ENCODE results near the gene LPAR6. TPM values are rescaled to one million over a fixed set of nuclear protein-coding genes. Genes with fewer than 3 reads are reported as not detected.
A peak's percentile ranks its signal among the peaks of the same experiment; 100 is the strongest.

Gene LPAR6
- total and polyA plus RNA-seq, 2 of the 4 experiments (the other 2 are of a cell fraction) = 1.4 to 2.0 TPM

- CTCF ChIA-PET = no interaction called here
- Histone ChIP-seq H3K18ac (ENCODE audit: low read depth, low read length) (no peak overlapping the region), H3K14ac (replicated peaks; ENCODE audit: low read depth, low read length) (no peak overlapping the region), H2AFZ (replicated peaks; ENCODE audit: low read length, poor library complexity) (no peak overlapping the region), H2BK20ac (ENCODE audit: low read depth, low read length) (no peak overlapping the region), H4K91ac (ENCODE audit: insufficient read depth, low read depth, low read length) (no peak overlapping the region), H4K8ac (ENCODE audit: low read depth in 2 of 2, low read length in 2 of 2) (no peak overlapping the region), H3K4me3 (ENCODE audit: insufficient read depth, low read depth, low read length) (no peak overlapping the region), H2BK120ac (ENCODE audit: low read depth, low read length) (no peak overlapping the region), H2AK5ac (ENCODE audit: low read depth, low read length) (no peak overlapping the region), H2BK15ac (ENCODE audit: low read depth, low read length) (no peak overlapping the region), H3K27me3 (ENCODE audit: control insufficient read depth, insufficient read depth, low read length) (no peaks in the 10 kb centered on the region), H3K56ac (ENCODE audit: extremely low read depth, insufficient read depth, low read length) (no peak overlapping the region), H4K20me1 (ENCODE audit: insufficient read depth, low read length) (no peaks in the 10 kb centered on the region), H3K27ac (ENCODE audit: insufficient read depth, low read length) (no peak overlapping the region), H3K23ac (ENCODE audit: low read depth, low read length) (no peak overlapping the region), H3K36me3 (ENCODE audit: control insufficient read depth, insufficient read depth, low read length) (peaks cover 5% of the 10 kb centered on the region; the same call in 1 of the 2 replicates), H3K9me3 (ENCODE audit: control insufficient read depth, insufficient read depth, low read length) (no peaks in the 10 kb centered on the region), H3K9me1 (ENCODE audit: insufficient read depth, low read length) (no peaks in the 10 kb centered on the region), H2AK9ac (replicated peaks; ENCODE audit: low read depth, low read length, poor library complexity) (no peak overlapping the region), H2BK5ac (ENCODE audit: low read depth, low read length, poor library complexity, severe bottlenecking) (no peak overlapping the region), H4K5ac (ENCODE audit: low read depth, low read length) (no peak overlapping the region), H3K4me1 (ENCODE audit: control insufficient read depth, insufficient read depth, low read length) (no peaks in the 10 kb centered on the region), H3K4me2 (ENCODE audit: low read depth, low read length) (no peak overlapping the region), H3K9ac (ENCODE audit: low read depth, low read length) (no peak overlapping the region), H3K4ac (ENCODE audit: low read depth, low read length) (no peak overlapping the region), H3K79me1 (ENCODE audit: low read depth in 1 of 2, low read length in 2 of 2) (no peaks in the 10 kb centered on the region)
- BruUV-seq (replicated peaks) = no TSS peak
- TF ChIP-seq NFE2L2 (IDR thresholded peaks at IDR 0.05; ENCODE audit: low read depth, low read length) = no peak
- no peak for TF ChIP-seq POLR2A (IDR thresholded peaks at IDR 0.05; ENCODE audit: low read depth, low read length)
- TF ChIP-seq MAFK (IDR thresholded peaks at IDR 0.05; ENCODE audit: low read depth, low read length) = no peak
- no peak for TF ChIP-seq RCOR1 (IDR thresholded peaks at IDR 0.05; ENCODE audit: insufficient replicate concordance, low read length)
- no peak for TF ChIP-seq FOS (IDR thresholded peaks at IDR 0.05; ENCODE audit: low read depth, low read length)
- no peak for TF ChIP-seq MXI1 (IDR thresholded peaks at IDR 0.05; ENCODE audit: borderline replicate concordance, low read depth, low read length)
- TF ChIP-seq SMC3 (IDR thresholded peaks at IDR 0.05; ENCODE audit: low read depth, low read length) = no peak
- peak; percentile 51 for TF ChIP-seq CEBPB (IDR thresholded peaks at IDR 0.05; ENCODE audit: low read depth, low read length)
- no peak for ATAC-seq (ENCODE audit: low read depth)
- no peak for DNase-seq
- in situ Hi-C loops (cut with MboI; ENCODE audit: low sequenced_read_pairs) = no loop called here
- POLR2A ChIA-PET (ENCODE audit: unreplicated experiment) = no interaction called here
- intact Hi-C loops (cut with micrococcal nuclease) = no loop called here
- WGBS, 2 experiments (ENCODE audit: extremely low coverage in 2 of 2, insufficient read length in 1 of 2) = no CpG with 5 or more reads among the region's 2 CpGs
- dilution Hi-C loops (cut with HindIII; ENCODE audit: low sequenced_read_pairs, unreplicated experiment) = no loop called here
Measured at GRCh38 chr13:48370815-48371214, 42.1 kb downstream of the LPAR6 start.

Data from IMR-90 (cell line).